Measurements from ENCODE around the gene SCN4A. TPM values are rescaled to one million over a fixed set of nuclear protein-coding genes. Genes with fewer than 3 reads are reported as not detected.
A peak's percentile ranks its signal among the peaks of the same experiment; 100 is the strongest.

SCN4A gene
- total RNA-seq, 4 donors from 2014 or later, result under 0.01 to 0.71 (median 0.20) TPM

DNA sequence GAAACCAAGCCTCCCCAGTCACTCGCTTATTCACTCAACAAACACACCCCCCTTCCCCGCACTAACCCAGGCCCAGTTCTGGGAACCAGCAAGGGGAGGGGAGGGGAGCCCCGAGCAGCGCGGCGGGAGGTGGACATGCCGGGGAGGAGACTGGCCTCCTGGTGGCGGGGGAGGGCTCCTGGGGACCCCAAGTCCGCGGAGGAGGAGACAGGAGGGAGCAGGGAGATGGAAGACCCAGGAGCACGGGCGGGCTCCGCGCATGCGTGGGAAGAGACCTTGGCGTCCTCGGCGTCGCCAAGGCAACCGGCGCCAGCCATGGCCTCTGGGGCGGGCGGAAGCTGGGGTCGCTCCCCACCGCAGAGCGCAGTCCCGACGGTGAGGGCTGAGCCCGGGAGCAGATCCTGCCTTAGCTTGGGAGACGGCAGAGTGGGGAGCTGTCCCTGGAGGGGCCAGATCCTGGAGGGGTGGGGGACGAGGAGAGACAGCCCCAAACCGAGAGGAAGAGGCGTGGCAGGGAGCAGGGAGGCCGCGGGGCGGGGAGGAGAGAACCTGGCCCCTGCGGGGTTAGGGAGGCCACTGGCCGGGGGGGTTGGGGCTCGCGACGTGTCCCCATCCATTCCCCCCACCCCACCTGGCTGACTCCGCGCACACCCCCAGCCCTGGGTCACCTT lies 25.5 kb upstream of the SCN4A start, which contains the start of gene PRR29:
Gene PRR29, plus strand, starts transcription at position 302 of the 671 bp plus-strand sequence. Its CDS starts 14 bp downstream, at position 316.
- intact Hi-C loops (cut with DNase I), result no loop called here
- H3K9me3 ChIP-seq, result no peaks in the 10 kb centered on the region
- no peak for DNase-seq (ENCODE audit: extremely low spot score)
- peak within 1 kb of the TSS; percentile 54 to 68 (median 58) for H3K4me3 ChIP-seq
- peaks cover 0 to 9% (median 1%) of the 10 kb centered on the region in 4 donors for H3K36me3 ChIP-seq
- TF ChIP-seq EP300 (IDR thresholded peaks at IDR 0.05) (no peak), POLR2AphosphoS5 (IDR thresholded peaks at IDR 0.05) (no peak), POLR2A (IDR thresholded peaks at IDR 0.05; ENCODE audit: low read depth) (no peak), CTCF (IDR thresholded peaks at IDR 0.05) (no peak)
- 1% methylated on average over 17 of the region's 43 CpGs for WGBS
- H3K27me3 ChIP-seq, result peaks cover 0 to 73% (median 16%) of the 10 kb centered on the region in 4 donors
- peak within 1 kb of the TSS; percentile 19 to 62 (median 37) for H3K27ac ChIP-seq (replicated peaks in 1 of 4)
- H3K4me1 ChIP-seq, result peaks cover 20 to 31% (median 25%) of the 10 kb centered on the region in 4 donors

DNA sequence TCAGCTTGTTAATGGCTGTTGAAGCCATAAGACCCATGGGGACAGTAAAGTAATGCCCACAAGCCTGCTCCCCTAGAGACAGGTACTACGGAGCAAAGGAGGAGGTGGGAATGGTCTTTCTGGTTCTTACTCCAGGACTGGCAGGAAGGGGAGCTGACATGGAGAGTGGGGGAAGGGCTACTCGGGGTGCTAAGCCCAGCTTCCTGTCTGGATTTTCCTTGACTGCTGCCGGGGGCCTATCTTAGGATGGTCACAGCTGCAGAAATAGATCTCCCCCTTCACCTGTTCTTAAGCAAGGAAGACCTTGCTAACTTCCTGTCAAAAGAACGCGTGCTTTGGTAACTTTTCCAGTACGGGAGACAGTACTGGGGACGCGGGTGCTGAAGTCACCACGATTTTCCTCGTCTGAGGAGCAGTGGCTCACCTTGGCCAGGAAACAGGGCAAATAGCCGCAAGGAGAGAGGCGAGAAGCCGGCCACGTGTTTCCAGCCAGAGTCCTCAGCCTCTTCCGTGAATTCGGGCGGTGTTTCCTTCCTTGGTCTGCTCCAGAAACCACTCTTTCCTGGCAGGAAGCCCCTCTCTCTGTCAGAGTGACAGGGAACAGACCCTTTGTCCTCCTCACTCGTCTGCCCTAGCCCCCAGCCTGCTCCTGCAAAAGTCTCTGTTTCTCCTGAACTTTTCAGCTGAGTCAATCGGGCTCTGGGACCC lies 24.8 kb upstream of the SCN4A start:
- Histone ChIP-seq H3K9me3 (no peaks in the 10 kb centered on the region), H3K4me1 (peaks cover 20 to 31% (median 24%) of the 10 kb centered on the region in 4 donors), H3K36me3 (peaks cover 0 to 2% (median 0%) of the 10 kb centered on the region in 4 donors), H3K27me3 (peaks cover 0 to 67% (median 16%) of the 10 kb centered on the region in 4 donors), H3K27ac (replicated peaks in 1 of 4) (peak overlapping the region; percentile 19 to 62 (median 37)), H3K4me3 (peak overlapping the region; percentile 54 to 68 (median 58))
- WGBS, result 23% methylated on average over 13 of the region's 19 CpGs
- no peak for DNase-seq (ENCODE audit: extremely low spot score)
- TF ChIP-seq POLR2AphosphoS5 (IDR thresholded peaks at IDR 0.05) (no peak), POLR2A (IDR thresholded peaks at IDR 0.05; ENCODE audit: low read depth) (no peak)
- intact Hi-C loops (cut with DNase I), result no loop called here

DNA sequence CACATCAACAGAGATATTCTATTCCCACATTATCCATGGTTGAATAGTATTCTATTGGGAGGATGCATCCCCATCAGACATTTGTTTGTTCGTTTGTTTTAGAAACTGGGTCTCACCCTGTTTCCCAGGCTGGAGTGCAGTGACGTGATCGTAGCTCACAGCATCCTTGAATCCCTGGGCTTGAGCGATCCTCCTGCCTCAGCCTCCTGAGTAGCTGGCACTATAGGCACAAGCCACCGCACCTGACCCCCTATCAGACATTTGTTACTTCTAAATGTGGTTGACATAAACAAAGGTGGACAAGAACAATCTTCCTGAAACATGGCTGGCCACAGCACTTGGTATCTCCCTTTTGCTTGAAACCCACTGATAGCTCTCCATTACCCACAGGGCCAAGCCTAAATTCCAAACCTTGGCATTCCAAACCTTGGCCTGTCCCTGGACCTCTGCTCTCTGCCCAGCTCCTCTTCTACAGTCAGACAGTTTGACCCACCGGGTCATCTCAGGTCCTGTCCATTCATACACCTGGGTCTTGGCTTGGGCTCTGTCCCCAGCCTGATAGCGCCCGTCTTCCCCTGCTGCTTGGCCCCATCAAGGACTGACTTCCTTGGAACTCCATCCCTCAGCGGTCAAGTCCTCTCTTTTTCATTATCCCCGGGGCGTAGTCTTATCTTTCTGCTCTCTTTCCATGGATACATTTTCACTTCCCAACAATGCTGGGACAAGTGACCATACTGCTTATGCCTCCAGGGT lies 23.9 kb upstream of the SCN4A start:
- 96% methylated on average over 11 of the region's 11 CpGs for WGBS
- no peak overlapping the region for H3K27ac ChIP-seq (replicated peaks in 1 of 4)
- no peak overlapping the region for H3K4me3 ChIP-seq
- intact Hi-C loops (cut with DNase I), result no loop called here
- H3K36me3 ChIP-seq, result no peaks in the 10 kb centered on the region
- DNase-seq (ENCODE audit: extremely low spot score), result no peak
- no peaks in the 10 kb centered on the region for H3K9me3 ChIP-seq
- H3K27me3 ChIP-seq, result peaks cover 0 to 68% (median 16%) of the 10 kb centered on the region in 4 donors
- peaks cover 20 to 23% (median 21%) of the 10 kb centered on the region in 4 donors for H3K4me1 ChIP-seq
- TF ChIP-seq CTCF (IDR thresholded peaks at IDR 0.05) (no peak), POLR2AphosphoS5 (IDR thresholded peaks at IDR 0.05) (no peak), POLR2A (IDR thresholded peaks at IDR 0.05; ENCODE audit: low read depth) (no peak), EP300 (IDR thresholded peaks at IDR 0.05) (no peak)

GRCh38 chr17:63995626-63996025 lies 22.9 kb upstream of the SCN4A start:
- Histone ChIP-seq H3K27me3 (peaks cover 0 to 67% (median 16%) of the 10 kb centered on the region in 4 donors), H3K4me1 (peaks cover 16 to 23% (median 21%) of the 10 kb centered on the region in 4 donors), H3K27ac (replicated peaks in 1 of 4) (no peak overlapping the region), H3K36me3 (no peaks in the 10 kb centered on the region), H3K4me3 (no peak overlapping the region), H3K9me3 (no peaks in the 10 kb centered on the region)
- TF ChIP-seq POLR2AphosphoS5 (IDR thresholded peaks at IDR 0.05), result no peak
- no peak for TF ChIP-seq CTCF (IDR thresholded peaks at IDR 0.05)
- no peak for TF ChIP-seq POLR2A (IDR thresholded peaks at IDR 0.05; ENCODE audit: low read depth)
- no peak for TF ChIP-seq EP300 (IDR thresholded peaks at IDR 0.05)
- intact Hi-C loops (cut with DNase I), result no loop called here
- WGBS, result 81% methylated on average over 5 of the region's 5 CpGs
- no peak for DNase-seq (ENCODE audit: extremely low spot score)

Measured in esophagus muscularis mucosa (tissue), 4 donors.